Peyer's patch (tissue), 4 donors: ENCODE data around the gene CORO1C. TPM values are rescaled to one million over a fixed set of nuclear protein-coding genes. Genes with fewer than 3 reads are reported as not detected.
"Not testable (repeated sequence)": the region's sequence is repeated elsewhere in the genome, so short reads cannot be mapped to it uniquely, and the experiment has no call there.

Source experiments
- DNase-seq, 3 donors: peaks; one replicate each; pipeline ENCODE4 v3.0.0-alpha.2; 2017 to 2019
- H3K27ac ChIP-seq, 4 donors: fragments of 200-600 bp; sonication (generic); one replicate each; pipeline ENCODE4 v1.5.1; 2016 to 2019
- H3K27me3 ChIP-seq, 2 donors: fragments of 200-600 bp; sonication (generic); one replicate each; pipeline ENCODE4 v1.5.1; 2019
- H3K36me3 ChIP-seq, 3 donors: fragments of 200-600 bp; sonication (generic); one replicate each; pipeline ENCODE4 v1.5.1; 2016 to 2019
- H3K4me1 ChIP-seq, 4 donors: fragments of 200-600 bp; sonication (generic); one replicate each; pipeline ENCODE4 v1.5.1; 2016 to 2019
- H3K4me3 ChIP-seq, 4 donors: fragments of 200-600 bp; sonication (generic); 1 replicate in 3 of 4; 2 replicates in 1 of 4; pipeline ENCODE4 v1.5.1; 2016 to 2019; ENCODE audit warnings: mild to moderate bottlenecking in 1 of 4
- H3K9me3 ChIP-seq, 4 donors: fragments of 200-600 bp; sonication (generic); one replicate each; pipeline ENCODE4 v1.5.1; 2016 to 2019; ENCODE audit warnings: mild to moderate bottlenecking in 1 of 4
- CTCF ChIP-seq, 6 experiments: fragments of 450-650 bp in 4 of 6; fragments of 200-600 bp in 2 of 6; sonication (generic) in 1 of 6; IDR thresholded peaks; one replicate each; pipeline ENCODE4 v1.5.1; 2017 to 2019; ENCODE audit warnings: antibody characterized with exemption in 6 of 6, mild to moderate bottlenecking in 3 of 6, moderate library complexity in 1 of 6
- POLR2A ChIP-seq, 2 donors: fragments of 450-650 bp; IDR thresholded peaks; one replicate each; pipeline ENCODE4 v1.5.1; 2017; ENCODE audit warnings: antibody characterized with exemption in 2 of 2, mild to moderate bottlenecking in 2 of 2, moderate library complexity in 2 of 2
- total RNA-seq, 4 donors: library from RNA; depleted of rRNA; stranded (reverse); fragments of >200 nt; gene quantifications; one replicate each; pipeline ENCODE4 v1.1.0, GENCODE V29; 2016

Gene CORO1C
- total RNA-seq, 4 donors from 2014 or later: 76.3 to 144 (median 87.4) TPM

- Histone ChIP-seq H3K36me3 (no peaks in the 10 kb centered on the region), H3K27ac (peak within 1 kb of the TSS; percentile 73 to 94 (median 83)), H3K4me3 (peak within 1 kb of the TSS; percentile 36 to 49 (median 40)), H3K27me3 (no peaks in the 10 kb centered on the region), H3K4me1 (peaks cover 0 to 44% (median 25%) of the 10 kb centered on the region in 4 donors), H3K9me3 (no peaks in the 10 kb centered on the region)
- peak in 3 of 6 experiments; percentile 11 to 36 (median 12) for TF ChIP-seq CTCF (IDR thresholded peaks at IDR 0.05)
- peak; percentile 29 to 56 for TF ChIP-seq POLR2A (IDR thresholded peaks at IDR 0.05)
- DNase-seq: peak in 2 of 3 donors; percentile 96 to 97
Measured at GRCh38 chr12:108633534-108634248, 97.6 kb downstream of the CORO1C start, which contains the start of gene SELPLG. Gene SELPLG, minus strand, starts transcription at chr12:108633894. Its CDS starts 9,587 bp downstream, at chr12:108624307.

GRCh38 chr12:108633081-108633533 lies 98.2 kb downstream of the CORO1C start:
- Histone ChIP-seq H3K27ac (peak overlapping the region; percentile 73 to 94 (median 83)), H3K4me1 (peaks cover 0 to 48% (median 29%) of the 10 kb centered on the region in 4 donors), H3K4me3 (peak overlapping the region; percentile 36 to 49 (median 40)), H3K9me3 (no peaks in the 10 kb centered on the region), H3K27me3 (no peaks in the 10 kb centered on the region), H3K36me3 (no peaks in the 10 kb centered on the region)
- TF ChIP-seq CTCF (IDR thresholded peaks at IDR 0.05): no peak
- TF ChIP-seq POLR2A (IDR thresholded peaks at IDR 0.05): no peak
- DNase-seq: peak in 1 of 3 donors; percentile 46

GRCh38 chr12:108631261-108631660 lies 100.1 kb downstream of the CORO1C start:
- Histone ChIP-seq H3K4me1 (peaks cover 0 to 37% (median 27%) of the 10 kb centered on the region in 4 donors), H3K4me3 (peak overlapping the region in 3 of 4 donors; percentile 5 to 36 (median 21)), H3K27ac (peak overlapping the region in 2 of 4 donors; percentile 70 to 94)
- not testable (repeated sequence) for H3K9me3 ChIP-seq, H3K36me3 ChIP-seq, H3K27me3 ChIP-seq
- peak in 1 of 3 donors; percentile 33 for DNase-seq

- TF ChIP-seq POLR2A (IDR thresholded peaks at IDR 0.05) (no peak), CTCF (IDR thresholded peaks at IDR 0.05) (no peak)
- DNase-seq: no peak
- H3K36me3 ChIP-seq: no peaks in the 10 kb centered on the region
- H3K27me3 ChIP-seq: no peaks in the 10 kb centered on the region
- H3K9me3 ChIP-seq: no peaks in the 10 kb centered on the region
- peak overlapping the region; percentile 41 to 94 (median 61) for H3K27ac ChIP-seq
- H3K4me1 ChIP-seq: peaks cover 0 to 37% (median 25%) of the 10 kb centered on the region in 4 donors
- H3K4me3 ChIP-seq: peak overlapping the region in 1 of 4 donors; percentile 6
Measured at GRCh38 chr12:108630481-108631207, 100.7 kb downstream of the CORO1C start.

- H3K27ac ChIP-seq: peak overlapping the region; percentile 41 to 94 (median 61)
- TF ChIP-seq CTCF (IDR thresholded peaks at IDR 0.05): no peak
- TF ChIP-seq POLR2A (IDR thresholded peaks at IDR 0.05): no peak
- peaks cover 0 to 37% (median 25%) of the 10 kb centered on the region in 4 donors for H3K4me1 ChIP-seq
- H3K27me3 ChIP-seq: no peaks in the 10 kb centered on the region
- H3K9me3 ChIP-seq: no peaks in the 10 kb centered on the region
- peak in 1 of 3 donors; percentile 62 for DNase-seq
- no peaks in the 10 kb centered on the region for H3K36me3 ChIP-seq
- H3K4me3 ChIP-seq: peak overlapping the region in 1 of 4 donors; percentile 6
Measured at GRCh38 chr12:108629824-108630476, 101.4 kb downstream of the CORO1C start.
